NCI-H774 (cell line): ENCODE data around the gene KRT82.
"Not testable (repeated sequence)": the region's sequence is repeated elsewhere in the genome, so short reads cannot be mapped to it uniquely, and the experiment has no call there.

Source experiments
- DNase-seq: peaks from one replicate; lab custom pipeline; 2025; lab: John Stamatoyannopoulos, UW

KRT82 gene

DNA sequence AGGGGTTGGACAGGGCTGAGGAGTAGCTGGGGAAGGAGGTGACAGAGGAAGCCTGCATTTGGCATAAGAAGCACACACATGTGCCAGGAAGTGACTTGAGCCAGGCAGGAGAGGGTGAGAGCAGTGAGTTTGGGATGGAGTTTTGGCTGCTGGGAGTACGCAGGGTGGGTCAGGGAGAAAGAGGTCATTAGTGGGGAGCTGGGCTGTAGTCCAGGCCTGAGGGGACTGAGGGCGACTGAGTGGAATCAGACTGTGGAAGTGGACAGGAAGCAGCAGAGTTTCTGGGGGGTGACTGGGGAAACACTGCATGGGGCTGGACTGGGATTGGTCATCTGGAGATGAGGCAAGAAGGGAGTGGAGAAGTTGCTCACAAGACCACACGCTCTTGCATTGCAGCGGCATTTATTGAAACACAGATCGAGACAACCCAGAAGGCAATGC lies 46.5 kb downstream of the KRT82 start:
- no peak for DNase-seq

GRCh38 chr12:52358575-52359350 lies 47.4 kb downstream of the KRT82 start:
- no peak for DNase-seq

DNA sequence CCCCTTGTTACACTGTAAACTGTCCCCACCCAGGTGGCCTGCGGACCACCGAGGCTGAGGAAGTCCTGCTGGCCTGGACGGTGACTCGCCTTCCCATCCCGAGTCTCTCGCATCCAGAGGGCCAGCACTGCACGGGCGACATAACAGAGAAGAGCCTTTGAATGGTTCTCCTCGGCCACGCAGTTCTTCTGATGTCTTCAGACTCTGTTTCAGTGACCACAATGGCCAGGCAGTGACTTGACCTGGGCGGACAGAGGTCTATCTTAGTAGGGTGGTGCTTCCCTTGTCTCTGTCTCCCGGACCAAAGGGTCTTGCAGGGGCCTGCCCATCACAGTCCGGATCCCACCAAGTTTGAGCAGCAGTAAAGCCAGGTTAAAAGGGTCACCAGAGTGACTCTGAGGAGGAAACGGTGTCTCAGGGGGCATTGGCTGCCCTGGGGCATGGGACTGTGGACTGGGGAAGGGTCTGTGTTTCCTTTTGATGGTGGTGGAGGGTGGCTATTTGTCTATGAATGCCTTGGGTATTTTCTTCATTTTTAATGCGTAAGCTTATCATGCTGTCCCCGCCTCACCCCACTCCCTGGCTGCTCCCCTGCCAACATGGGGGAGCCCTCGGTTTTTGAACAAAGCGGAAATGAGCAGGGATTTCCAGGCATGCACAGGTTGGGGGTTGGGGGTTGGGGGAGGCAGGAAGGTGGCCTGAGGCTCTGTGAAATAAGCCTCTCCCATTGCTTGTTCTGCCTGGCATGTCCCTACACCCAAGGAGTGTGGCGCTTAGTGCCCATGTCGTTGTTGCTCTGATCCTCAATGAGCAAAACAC lies 49.2 kb downstream of the KRT82 start:
- DNase-seq, result no peak

DNA sequence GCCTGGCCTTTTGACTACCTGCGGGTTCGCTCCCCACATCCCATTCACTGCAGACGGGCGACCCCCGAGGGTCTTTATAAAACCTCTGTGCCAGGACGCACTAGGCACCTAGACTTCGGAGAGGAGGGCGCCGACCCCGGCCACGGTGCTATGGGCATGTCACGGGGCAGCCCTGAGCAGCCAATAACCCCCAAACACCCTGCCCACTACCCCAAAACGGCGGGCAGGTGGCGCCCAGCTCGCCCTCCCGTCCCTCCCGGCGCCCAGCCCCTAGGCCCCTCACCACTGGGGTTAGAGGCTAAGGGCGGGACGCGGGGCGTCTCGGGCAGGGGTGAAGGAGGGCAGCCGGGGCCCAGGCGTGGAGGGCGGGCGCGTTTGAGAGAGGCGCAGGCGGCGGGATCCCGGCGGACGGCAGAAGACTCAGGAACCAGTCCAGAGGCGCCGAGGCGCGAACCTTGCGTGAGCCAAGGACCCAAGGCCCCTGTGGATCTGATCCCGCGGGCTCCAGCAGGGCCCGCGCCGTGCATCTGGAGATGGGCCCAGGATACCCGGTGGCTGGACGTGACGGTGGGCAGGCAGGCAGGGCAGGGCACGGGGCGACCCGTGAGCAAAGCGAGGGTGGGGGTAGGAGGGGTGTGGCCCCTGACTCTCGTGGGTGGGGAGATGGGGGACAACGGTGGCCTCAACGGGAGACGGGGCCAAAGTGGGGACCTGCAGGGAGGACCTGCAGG lies 49.9 kb downstream of the KRT82 start:
- no peak for DNase-seq

- no peak for DNase-seq
Observed at GRCh38 chr12:52355176-52355575, 51.0 kb downstream of the KRT82 start.

- DNase-seq, result no peak
Observed at GRCh38 chr12:52354200-52354599, 51.9 kb downstream of the KRT82 start.

DNA sequence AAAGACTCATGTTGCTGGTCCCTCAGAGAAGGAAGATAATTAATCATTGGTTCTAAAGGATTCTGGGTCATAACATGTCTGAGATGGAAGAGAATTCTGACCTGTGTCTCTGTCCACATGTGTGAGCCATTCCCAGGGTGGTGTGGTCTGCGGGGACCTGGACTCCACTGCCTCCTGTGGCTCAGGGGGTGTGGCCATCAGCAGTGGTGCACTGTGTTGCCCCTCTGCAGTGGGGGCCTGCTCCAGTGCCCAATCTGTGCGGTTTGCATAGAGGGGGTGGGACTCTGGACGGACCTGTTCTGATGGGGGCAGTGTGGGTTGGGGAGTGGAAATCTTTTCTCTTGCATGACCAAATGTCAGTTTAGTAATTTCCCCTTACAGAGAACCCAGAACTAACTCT lies 52.4 kb downstream of the KRT82 start:
- DNase-seq, result no peak

DNA sequence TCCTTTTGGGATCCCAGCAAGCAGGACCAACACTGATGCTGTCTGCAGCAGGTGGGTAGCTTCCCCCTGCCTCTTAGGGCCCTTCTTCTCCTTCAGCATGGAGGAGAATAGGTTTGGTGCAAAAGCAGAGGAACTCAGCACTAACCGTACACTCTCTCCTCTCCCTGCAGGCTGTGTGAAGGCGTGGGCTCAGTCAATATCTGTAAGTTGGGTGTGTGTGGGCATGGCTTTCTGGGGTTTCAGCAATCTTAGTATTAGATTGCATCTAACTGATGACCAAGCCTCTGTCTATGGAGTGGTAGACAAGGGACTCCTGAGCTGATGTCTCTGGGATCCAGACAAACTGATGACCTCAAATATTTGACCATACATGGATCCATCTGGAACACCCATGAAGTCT lies 53.2 kb downstream of the KRT82 start:
- no peak for DNase-seq

DNA sequence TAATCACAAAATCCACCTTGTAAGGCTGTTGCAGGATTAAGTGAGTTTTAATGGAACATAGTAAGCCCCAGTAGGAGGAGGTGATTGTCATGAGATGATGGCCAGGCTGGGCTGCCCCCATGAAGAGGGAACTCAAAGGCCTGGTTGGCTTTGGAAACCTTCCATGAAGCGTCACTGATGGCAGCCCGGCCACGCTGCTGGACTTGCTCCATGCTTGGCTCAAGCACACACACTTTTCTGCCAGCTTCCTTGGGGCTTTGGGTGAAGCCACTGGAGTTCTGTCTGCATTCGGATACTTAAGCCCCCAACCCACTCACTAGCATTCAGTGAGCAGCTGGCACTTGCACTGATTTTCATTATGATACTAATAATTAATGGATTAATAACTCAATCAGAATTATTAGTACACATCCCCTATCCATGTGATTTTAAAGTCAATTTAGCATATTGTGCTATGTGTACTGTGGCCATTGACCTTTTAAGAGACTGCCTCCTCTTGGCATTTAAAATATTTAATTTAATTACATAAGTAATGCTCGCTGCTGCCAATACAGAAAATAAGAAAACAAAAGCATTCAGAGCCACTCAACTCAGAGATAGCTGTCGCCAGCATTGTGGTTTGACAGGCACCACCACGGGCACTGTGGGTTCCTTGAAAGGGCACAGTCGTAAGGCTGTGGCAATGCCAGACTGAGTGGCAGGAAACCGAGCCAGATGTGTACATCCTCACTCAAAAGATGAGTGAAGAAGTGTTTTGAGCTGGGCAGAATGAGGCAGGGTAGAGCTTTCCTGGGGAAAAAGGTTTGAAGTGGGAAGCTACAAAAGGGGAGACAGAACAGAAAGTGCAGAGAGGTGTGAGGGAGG lies 54.7 kb downstream of the KRT82 start:
- DNase-seq, result no peak

GRCh38 chr12:52350786-52351185 lies 55.3 kb downstream of the KRT82 start:
- no peak for DNase-seq

DNA sequence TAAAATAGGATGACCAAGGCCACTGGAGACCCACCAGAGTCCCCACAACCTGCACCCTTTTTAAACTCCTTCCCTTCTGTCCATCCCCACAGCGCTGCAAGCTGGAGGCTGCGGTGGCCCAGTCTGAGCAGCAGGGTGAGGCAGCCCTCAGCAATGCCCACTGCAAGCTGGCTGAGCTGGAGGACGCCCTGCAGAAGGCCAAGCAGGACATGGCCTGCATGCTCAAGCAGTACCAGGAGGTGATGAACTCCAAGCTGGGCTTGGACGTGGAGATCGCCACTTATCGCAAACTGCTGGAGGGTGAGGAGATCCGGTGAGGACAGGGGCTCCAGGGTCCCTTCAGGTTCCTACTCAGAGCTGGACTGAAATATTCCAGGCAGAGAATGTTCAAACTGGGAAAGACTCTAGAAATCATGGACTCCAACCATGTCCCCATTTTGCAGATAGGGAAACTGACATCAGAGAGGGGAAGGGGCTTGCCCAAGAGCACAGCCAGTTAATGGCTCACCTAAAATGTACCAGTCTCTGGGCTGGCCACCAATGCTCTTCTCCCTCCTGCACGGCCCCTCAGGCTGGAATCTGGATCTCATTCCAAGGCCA lies 56.0 kb downstream of the KRT82 start:
- no peak for DNase-seq

DNA sequence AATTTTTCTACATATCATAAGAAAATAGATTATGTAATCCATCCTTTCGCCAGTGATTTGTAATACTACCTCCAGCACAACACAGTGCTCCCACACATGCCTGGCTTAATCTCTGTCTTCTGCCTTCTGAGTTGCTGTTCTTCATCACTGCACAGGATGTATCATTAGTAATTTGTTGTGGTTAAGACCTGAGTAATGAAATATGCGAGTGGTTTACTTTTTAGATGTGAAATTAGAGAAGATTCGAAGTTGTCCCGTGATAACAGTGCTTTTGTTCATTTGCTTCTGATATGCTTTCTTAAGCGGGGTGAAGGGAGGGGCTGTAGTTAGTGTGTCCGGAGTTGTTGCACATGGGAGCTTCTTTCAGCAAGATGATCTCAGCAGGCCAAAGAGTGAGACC lies 56.9 kb downstream of the KRT82 start:
- no peak for DNase-seq

DNA sequence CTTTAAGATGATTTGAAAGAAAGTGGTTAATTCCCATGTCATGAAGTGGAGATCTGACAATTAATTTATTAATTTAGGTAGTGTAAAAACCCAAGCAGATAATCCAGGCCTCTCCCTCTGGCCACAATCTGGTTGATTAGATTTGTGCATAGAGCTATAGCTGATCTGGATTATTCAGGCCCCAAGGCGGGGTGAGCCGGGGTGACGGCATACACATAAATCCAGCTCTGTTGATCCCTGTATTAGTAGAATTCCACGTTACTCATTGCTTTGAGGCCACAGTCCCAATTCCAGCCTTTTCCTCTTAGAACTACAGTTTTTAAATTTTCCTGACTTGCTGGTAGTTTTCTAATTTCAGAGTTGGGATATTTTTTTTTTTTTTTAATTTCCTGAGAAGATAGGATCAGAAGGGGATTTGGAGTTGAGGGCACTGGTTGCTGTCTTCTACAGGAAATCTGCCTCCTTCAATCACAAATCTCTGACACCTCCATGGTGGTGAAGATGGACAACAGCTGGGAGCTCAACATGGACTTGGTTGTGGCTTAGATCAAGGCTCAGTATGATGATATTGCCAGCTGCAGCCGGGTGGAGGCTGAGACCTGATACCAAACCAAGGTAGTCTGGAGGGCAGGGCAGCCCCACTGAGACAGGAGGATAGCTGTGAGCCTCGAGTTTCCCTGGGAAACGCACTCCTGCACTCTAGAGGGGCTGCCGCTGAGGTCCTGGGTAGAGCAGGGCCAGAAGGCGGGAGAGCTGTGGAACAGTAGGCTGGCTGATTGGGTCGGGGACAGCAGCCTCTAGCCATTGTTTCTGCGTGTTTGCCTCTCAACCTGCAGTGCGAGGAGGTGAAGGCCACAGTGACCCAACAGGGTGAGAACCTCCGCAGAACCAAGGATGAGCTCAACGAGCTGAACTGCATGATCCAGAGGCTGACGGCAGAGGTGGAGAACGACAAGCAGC lies 58.3 kb downstream of the KRT82 start:
- no peak for DNase-seq

GRCh38 chr12:52347016-52347415 lies 59.1 kb downstream of the KRT82 start:
- no peak for DNase-seq

- DNase-seq, result no peak
Observed at GRCh38 chr12:52346593-52346992, 59.5 kb downstream of the KRT82 start.

GRCh38 chr12:52345041-52345440 lies 61.1 kb downstream of the KRT82 start:
- DNase-seq, result not testable (repeated sequence)

DNA sequence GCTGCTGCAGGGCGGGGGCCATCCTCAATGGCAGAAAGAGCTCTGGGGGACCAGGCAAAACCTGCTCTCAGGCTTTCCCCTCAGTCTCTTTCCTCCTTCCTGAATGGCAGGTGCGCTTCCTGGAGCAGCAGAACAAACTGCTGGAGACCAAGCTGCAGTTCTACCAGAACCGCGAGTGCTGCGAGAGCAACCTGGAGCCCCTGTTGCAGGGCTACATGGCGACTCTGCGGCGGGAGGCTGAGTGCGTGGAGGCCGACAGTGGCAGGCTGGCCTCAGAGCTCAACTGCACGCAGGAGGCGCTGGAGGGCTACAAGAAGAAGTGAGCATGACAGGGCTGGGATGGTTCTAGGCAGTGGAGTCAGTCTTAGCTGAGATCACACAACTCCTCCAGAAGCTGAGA lies 62.0 kb downstream of the KRT82 start:
- DNase-seq, result no peak
